ENCODE results near the gene HKDC1.
A peak's percentile ranks its signal among the peaks of the same experiment; 100 is the strongest.
"Not testable (repeated sequence)": the region's sequence is repeated elsewhere in the genome, so short reads cannot be mapped to it uniquely, and the experiment has no call there.

Gene HKDC1

DNA sequence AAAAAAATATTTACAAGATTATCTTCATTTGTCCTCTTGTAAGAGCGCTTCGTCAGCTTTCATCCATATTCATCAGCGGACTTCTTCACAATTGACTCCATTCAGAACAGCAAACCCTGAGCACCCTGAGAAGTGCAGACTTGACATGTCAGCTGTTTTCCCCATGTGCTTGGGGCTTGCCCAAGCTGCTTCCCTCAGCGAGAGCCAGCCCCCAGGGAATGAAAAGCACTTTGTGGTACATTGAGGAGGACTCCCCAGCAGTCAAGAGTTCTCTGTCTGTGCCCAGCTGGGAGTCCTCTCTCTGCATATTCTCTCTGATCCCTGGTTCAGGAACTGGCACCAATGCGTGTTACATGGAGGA is 22.7 kb downstream of the HKDC1 start:
- DNase-seq = peak; percentile 6

DNA sequence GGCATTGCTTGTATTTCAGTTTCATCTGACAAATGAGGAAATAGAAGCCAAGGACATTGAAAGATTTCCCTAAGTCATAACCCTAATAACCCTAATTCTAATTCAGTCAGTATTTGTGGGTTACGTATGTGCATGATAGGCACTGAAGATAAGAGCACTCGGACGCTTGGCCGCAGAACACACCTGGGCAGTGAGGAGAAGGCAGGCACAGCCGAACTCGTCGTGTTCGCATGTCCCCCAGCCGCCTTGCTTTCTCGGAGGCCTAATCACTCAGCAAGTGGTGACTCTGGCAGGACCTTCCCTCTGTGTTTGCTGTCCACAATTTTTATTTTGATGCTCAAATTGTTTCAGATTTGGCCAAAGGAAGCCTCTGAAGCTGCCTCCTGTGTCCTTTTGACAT is 23.7 kb downstream of the HKDC1 start:
- DNase-seq = no peak

DNA sequence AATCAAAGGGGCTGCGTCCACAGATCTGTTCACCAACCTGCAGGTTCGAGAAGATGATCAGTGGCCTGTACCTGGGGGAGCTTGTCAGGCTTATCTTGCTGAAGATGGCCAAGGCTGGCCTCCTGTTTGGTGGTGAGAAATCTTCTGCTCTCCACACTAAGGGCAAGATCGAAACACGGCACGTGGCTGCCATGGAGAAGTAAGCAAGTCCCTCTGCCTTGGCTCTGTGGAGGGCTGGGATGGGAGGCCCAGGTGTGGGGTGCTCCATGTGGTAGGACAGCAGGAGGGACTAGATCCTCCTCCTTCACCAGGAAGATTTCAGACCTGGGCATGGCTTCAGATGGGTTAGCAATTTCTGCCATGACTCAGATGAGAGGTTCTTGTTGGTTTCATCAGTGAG is 25.9 kb downstream of the HKDC1 start:
- DNase-seq = no peak

DNA sequence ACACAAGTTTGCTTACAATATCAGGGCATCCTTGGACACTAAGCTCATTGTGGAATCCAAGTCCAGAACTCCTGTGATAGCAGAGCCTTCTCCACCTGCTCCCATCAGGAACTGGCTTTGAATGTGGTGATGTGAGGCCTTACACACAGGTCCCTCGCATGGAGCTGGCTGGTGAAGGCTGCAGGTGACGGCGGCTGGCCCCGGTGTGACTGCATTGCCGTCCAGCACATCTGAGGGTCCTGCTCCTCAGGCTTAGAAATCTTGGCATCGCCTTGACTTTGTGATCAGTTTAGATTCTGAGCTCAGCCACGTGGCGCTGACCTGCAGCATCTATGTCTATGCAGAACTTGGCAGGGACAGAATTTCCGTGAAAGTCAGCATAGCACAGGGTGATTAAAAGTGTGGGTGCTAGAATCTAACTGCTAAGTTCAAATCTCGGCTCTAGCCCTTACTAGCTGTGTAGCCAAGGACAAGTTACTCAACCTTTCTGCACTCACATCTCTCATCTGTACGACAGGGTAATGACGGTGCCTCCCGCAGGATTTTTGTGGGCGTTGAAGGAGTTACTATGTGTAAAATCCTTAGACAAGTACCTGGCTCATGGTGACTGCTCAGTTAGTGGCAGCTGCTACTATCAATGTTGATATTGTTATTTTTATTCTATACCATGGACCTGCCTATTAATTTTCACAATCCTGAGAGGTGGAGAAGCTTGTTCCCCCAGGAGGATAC is 26.6 kb downstream of the HKDC1 start:
- DNase-seq = no peak

DNA sequence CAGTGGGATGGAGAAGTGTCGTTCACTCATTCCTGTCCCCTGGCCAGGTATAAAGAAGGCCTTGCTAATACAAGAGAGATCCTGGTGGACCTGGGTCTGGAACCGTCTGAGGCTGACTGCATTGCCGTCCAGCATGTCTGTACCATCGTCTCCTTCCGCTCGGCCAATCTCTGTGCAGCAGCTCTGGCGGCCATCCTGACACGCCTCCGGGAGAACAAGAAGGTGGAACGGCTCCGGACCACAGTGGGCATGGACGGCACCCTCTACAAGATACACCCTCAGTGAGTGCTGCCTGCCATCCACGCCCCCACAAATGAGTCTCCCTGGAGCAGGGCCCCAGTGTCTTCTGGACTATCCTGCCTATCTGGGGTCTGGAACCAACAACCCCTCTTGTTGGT is 27.2 kb downstream of the HKDC1 start:
- no peak for DNase-seq

DNA sequence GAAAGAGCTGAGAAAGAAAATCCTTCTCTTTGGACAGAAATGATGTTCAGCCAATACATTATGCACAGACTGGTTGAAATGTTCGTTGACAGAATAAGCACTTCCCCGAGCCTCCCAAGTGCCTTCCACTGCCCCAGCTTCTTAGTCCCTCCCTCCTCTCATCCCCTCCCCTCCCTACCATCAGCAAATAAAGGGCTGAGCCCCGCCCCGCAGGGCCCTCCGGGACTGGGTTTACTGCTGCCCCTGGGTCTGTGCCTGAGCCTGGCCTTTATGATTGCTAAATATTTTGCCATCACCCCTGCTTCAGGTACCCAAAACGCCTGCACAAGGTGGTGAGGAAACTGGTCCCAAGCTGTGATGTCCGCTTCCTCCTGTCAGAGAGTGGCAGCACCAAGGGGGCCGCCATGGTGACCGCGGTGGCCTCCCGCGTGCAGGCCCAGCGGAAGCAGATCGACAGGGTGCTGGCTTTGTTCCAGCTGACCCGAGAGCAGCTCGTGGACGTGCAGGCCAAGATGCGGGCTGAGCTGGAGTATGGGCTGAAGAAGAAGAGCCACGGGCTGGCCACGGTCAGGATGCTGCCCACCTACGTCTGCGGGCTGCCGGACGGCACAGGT is 28.1 kb downstream of the HKDC1 start:
- no peak for DNase-seq

DNA sequence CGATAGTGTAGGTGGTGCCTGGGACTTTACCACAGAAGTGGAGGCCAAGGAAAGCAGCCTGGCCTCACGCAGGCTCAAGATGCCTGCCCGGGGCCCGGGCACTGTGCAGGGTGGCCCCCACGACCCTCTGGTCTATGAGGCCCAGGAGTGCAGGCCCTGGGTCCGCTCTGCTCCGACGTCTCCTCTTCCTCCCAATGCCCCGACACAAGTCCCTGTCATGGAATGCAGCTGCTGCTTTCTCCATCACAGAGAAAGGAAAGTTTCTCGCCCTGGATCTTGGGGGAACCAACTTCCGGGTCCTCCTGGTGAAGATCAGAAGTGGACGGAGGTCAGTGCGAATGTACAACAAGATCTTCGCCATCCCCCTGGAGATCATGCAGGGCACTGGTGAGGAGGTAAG is 29.9 kb downstream of the HKDC1 start:
- DNase-seq = no peak

DNA sequence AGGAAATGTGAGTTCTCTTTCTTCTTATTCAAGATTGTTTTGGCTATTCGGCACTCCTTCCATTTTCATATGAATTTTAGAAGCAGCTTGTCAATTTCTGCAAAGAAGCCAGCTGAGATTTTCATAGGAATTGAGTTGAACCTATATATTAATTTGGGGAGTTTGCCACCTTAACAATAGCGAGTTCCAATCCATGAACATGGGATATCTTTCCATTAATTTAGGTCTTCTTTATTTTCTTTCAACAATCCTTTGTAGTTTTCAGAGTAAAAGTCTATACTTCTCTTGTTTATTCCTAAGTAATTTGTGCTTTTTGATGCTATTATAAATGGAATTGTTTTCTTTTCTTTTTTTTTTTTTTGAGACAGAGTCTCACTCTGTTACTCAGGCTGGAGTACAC is 31.3 kb downstream of the HKDC1 start:
- not testable (repeated sequence) for DNase-seq

DNA sequence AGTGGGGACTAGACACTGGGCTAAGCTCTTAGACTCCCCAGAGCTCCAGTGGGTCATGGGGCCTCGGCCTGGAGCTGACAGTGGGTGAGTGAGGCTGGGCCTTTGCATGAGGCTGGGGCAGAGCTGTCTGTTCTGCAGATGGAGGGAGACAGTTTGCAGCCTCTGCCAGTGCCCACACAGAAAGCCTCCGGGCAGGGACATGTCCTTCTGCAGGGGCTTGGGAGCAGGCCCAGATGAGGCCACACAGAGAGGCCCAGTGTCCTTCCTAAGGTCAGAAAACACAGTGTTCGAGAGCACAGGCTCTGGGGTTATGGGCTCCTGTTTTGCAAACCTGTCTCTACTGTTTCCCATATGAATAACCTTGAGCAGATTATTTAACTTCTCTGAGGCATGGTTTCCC is 33.0 kb downstream of the HKDC1 start:
- no peak for DNase-seq

DNA sequence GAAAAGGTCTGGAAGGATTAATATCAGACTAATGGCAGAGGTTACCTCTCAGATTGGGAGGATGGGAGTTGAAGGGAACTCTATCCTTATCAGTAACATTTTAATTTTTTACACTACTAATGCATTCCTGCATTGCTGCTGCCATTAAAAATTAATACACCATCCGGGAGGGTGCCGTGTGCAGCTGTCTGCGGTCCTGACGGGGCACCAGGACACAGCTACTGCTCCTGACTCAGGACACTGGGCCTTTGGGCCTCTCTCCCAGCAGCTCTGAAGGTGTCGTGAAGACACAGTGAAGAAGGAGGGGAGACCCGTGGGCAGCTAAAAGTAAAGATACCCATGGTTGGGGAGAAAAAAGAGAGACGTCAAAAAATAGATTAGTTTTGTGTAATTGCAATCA is 34.7 kb downstream of the HKDC1 start:
- no peak for DNase-seq

DNA sequence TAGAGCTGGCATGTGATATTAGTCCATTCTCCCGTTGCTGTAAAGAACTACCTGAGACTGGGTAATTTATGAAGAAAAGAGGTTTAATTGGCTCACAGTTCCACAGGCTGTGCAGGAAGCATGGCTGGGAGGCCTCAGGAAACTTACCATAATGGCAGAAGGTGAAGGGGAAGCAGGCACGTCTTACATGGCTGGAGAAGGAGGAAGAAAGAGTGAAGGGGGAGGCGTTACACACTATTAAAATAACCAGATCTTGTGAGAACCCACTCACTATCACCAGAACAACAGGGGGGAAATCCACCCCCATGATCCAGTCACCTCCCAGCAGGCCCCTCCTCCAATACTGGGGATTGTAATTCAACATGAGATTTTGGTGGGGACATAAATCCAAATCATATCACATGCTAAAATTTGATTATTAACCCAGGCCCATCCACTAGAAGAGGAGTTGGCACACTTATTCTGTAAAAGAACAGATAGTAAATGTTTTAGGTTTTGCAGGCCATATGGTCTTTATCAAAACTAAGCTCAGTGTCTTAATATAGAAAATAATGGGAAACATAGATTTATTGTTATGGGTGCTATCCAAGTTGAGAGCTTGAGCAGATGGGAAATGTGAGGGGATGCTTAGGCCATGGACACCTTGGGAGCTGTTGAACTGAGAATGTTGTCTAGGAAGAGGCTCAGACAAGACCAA is 39.6 kb downstream of the HKDC1 start:
- no peak for DNase-seq

DNA sequence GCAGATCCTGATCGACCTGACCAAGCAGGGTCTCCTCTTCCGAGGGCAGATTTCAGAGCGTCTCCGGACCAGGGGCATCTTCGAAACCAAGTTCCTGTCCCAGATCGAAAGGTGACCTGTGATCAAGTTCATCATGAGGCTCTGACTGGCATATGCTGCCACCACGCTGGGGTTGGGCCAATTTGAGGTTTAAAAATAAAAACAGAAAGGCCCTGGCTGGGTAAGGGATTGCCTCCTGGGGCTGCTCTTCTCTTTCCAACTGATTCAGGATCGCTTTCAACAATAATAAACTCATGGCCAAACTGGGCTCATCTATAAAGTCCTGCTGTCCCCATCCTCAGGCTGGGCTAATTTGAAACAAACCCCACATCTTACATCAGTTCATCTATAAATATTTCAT is 41.1 kb downstream of the HKDC1 start:
- no peak for DNase-seq

DNA sequence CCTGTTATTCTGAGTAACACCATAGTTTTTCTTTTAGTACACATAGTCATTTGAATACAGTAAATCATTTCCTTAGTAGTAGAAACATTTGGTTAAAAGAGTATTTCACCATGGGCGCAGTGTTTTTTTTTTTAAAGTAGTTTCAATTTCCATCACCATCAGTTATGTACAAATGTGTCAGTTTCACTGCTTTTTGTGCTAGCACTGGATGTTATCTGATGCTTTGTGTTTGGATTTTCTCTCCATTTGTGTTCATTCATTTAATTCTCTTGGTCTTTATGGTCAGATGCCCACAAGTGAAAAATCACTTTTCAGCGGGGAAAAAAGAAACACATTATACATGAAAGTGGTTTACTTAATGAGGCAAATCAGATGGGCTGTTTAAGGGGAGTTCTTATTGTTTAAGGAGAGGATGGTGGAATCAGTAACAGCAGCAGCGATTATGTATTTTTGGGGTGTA is 42.2 kb downstream of the HKDC1 start:
- no peak for DNase-seq

DNA sequence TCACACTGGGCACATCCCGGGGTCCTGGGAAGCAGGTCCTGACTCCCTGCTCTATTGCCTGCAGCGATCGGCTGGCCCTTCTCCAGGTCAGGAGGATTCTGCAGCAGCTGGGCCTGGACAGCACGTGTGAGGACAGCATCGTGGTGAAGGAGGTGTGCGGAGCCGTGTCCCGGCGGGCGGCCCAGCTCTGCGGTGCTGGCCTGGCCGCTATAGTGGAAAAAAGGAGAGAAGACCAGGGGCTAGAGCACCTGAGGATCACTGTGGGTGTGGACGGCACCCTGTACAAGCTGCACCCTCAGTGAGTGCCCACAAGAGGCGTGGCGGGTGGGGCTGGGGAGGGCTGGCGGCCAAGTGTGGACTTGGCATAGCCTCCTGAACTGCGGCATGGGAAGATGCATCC is 45.4 kb downstream of the HKDC1 start:
- no peak for DNase-seq

DNA sequence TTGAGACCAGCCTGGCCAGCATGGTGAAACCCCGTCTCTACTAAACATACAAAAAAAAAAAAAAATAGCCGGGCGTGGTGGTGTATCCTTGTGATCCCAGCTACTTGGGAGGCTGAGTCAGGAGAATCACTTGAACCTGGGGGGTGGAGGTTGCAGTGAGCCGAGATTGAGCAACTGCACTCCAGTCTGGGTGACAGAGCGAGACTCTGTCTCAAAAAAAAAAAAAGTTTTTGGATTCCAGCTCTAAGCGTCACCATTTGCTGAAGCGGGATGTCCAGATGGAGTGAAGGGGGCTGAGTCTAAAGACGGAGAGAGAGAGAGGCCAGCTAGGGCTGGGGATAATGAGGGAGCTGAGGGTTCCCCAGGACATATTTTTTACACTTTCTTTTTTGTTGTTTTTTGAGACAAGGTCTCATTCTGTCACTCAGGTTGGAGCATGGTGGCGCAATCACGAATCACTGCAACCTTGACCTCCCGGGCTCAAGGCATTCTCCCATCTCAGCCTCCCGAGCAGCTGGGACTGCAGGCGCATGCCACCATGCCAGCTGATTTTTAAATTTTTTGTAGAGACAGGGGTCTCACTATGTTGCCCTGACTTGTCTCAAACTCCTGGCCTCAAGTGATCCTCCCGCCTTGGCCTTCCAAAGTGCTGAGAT is 48.8 kb downstream of the HKDC1 start:
- no peak for DNase-seq

DNA sequence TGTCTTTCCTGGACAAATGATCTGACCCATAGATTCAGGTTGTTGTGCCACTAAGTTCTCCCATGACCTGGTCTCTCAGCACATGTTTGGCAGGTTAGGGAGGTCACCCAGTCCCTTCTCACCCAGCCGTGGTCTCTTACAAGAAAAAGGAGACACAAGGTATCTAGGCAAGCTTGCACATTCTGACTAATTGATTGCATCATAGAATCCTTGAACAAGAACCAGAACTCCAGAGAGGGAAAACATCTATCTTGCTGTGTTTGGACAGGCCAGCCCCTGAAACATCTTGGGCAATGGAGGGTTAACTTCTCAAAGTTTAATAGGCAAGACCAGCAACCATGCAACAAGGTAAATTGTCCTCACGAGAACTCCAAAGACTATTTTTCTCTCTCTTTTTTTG is 49.6 kb downstream of the HKDC1 start:
- DNase-seq = no peak

DNA sequence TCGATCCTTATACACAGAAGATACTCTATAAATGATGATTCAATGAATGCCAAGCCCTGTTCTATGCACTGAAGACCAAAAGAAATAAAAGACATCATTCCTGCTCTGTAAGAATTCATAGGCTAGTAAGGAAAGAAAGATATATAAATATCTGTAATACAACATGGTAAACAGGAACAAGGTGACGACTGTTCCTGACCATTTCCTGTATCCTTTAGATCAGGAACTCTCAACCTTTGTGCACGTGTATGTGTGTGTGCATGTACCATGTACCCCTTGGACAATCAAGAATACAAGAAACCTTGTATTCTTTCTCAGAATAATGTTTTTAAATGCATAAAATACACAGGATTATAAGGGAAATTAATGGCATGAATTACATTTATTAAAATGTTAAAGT is 50.9 kb downstream of the HKDC1 start:
- DNase-seq = no peak

DNA sequence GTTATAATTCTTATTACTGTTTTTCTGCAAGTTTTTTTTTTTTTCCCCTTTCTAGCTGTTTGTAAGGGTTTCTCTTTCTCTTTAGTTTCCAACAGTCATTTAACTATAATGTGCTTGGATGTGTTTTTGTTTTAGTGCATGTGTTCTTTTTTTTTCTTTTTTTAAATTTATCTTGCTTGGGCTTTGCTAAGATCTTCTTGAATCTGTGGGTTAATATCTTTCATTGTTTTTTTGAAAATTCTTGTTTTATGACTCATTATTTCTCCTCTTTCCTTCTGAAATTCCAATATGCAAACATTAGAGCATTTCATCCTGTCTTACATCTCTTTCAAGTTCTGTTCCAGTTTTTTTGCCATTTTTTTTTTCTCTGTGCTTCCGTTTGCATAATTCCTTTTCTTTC is 52.5 kb downstream of the HKDC1 start:
- no peak for DNase-seq

DNA sequence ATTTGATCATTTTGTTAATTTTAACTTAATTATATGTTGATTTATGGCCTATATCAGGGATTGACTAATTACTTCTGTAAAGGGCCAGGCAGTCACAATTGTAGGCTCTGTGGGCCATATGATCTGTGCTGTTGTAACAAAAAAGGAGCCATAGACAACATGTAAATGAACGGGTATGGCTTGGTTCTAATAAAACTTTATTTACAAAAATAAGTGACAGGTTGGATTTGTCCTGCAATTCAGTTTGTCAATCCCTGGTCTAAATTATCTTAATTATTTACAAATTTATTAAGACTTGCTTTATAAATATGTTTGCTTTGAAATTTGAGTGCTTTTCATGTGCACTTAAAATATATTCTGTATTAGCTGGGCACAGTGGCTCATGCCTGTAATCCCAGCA is 55.3 kb downstream of the HKDC1 start:
- no peak for DNase-seq

DNA sequence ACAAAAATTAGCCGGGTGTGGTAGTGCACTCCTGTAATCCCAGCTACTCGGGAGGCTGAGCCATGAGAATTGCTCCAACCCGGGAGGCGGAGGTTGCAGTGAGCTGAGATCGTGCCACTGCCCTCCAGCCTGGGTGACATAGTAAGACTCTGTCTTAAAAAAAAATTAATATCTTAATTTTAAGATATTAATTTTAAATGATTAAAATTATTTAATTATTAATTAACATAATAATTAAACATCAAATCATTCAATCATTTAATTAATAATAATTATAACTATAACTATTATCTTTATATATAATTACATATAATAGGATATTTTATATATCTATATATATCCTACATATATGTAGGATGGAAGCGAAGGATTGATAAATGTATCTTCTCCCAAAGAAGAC is 56.4 kb downstream of the HKDC1 start:
- DNase-seq = no peak

DNA sequence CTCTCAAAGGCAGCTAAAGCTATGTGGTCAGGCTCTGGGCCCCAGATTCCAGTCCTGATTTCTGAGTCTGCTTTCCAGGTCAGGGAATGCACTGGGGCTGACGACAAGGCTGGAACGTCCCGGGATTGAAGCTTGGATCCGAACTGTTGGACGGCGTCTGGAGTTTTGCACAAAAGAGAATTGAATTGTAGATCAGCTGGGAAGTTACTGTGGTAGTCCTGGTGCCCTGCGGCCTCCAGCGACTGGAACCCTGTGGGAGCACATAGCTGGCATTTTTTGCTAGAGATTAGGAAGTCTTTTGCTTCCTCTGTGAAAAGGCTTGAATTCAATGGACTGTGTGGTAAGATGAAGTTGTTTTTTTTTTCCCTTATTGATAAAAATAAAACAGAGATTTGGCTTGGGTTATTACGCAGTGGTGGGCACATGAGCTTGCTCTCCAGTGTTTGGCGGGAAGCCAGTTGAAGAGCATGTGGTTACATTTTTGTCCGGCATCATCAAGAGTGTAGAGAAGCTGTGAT is 58.4 kb downstream of the HKDC1 start, which contains the start of gene HK1:
Gene HK1 (plus strand): TSS at position 51 of the 518 bp plus-strand sequence.
- DNase-seq = no peak

DNA sequence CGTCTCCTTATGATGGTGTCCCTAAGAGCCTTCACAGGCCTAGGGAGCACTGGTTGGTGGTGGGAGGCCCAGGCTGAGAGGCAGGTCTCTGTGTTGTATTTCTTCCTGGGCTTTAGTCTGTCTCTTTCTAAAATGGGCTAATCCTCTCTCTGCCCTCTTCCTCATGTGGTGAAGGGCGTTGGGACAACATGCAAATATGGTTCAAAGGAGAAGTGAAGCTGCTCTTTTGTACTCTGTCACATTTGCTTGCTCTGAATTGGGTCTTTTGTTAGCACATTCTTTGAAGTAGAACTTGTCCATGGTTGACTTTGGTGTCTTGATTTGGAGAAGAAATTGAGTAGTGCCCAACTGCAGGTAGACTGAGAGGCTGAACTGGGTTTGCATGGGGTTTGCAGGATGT is 59.0 kb downstream of the HKDC1 start:
- no peak for DNase-seq
